Stomach (tissue), 4 donors: ENCODE measurements around the gene ARHGAP10.

Experiments
- CTCF ChIP-seq, 7 experiments: fragments of 450-650 bp in 4 of 7; fragments of 200-600 bp in 3 of 7; sonication (generic) in 3 of 7; IDR thresholded peaks; one replicate each; pipeline ENCODE4 v1.5.1; 2016 to 2019; ENCODE audit warnings: antibody characterized with exemption in 7 of 7, control low read depth in 2 of 7, mild to moderate bottlenecking in 1 of 7
- POLR2A ChIP-seq, 4 donors: fragments of 450-650 bp; IDR thresholded peaks; one replicate each; pipeline ENCODE4 v1.6.1; 2016; ENCODE audit warnings: antibody characterized with exemption in 4 of 4, control low read depth in 2 of 4, mild to moderate bottlenecking in 1 of 4, moderate library complexity in 1 of 4

GRCh38 chr4:147794787-147795413 is 63.0 kb downstream of the ARHGAP10 start:
- TF ChIP-seq CTCF (IDR thresholded peaks at IDR 0.05) (no peak), POLR2A (IDR thresholded peaks at IDR 0.05) (no peak)
